Osteocyte (in vitro differentiated cells): ENCODE results near the gene PNRC1. TPM values are rescaled to one million over a fixed set of nuclear protein-coding genes. Genes with fewer than 3 reads are reported as not detected.
A peak's percentile ranks its signal among the peaks of the same experiment; 100 is the strongest.
"Not testable (repeated sequence)": the region's sequence is repeated elsewhere in the genome, so short reads cannot be mapped to it uniquely, and the experiment has no call there.

Experiments
- DNase-seq: peaks from one replicate; pipeline ENCODE4 v3.0.0; 2021; ENCODE audit warnings: mixed read lengths; ENCODE audit not compliant: unreplicated experiment; ENCODE audit errors: extremely low spot score
- H3K27ac Mint-ChIP-seq: one replicate; pipeline ENCODE4 v1.8.0; 2021; ENCODE audit warnings: mild to moderate bottlenecking, mixed read lengths; ENCODE audit not compliant: unreplicated experiment
- H3K27me3 Mint-ChIP-seq: one replicate; pipeline ENCODE4 v1.8.0; 2021; ENCODE audit warnings: mixed read lengths; ENCODE audit not compliant: unreplicated experiment
- H3K36me3 Mint-ChIP-seq: one replicate; pipeline ENCODE4 v1.8.0; 2021; ENCODE audit warnings: mixed read lengths; ENCODE audit not compliant: unreplicated experiment
- H3K4me1 Mint-ChIP-seq: one replicate; pipeline ENCODE4 v1.8.0; 2021; ENCODE audit warnings: mixed read lengths; ENCODE audit not compliant: unreplicated experiment
- H3K4me3 Mint-ChIP-seq: one replicate; pipeline ENCODE4 v1.8.0; 2021; ENCODE audit warnings: mild to moderate bottlenecking, moderate library complexity, mixed read lengths; ENCODE audit not compliant: unreplicated experiment
- H3K9me3 Mint-ChIP-seq: one replicate; pipeline ENCODE4 v1.8.0; 2021; ENCODE audit warnings: mixed read lengths; ENCODE audit not compliant: unreplicated experiment
- CTCF ChIP-seq: fragments of 200-600 bp; sonication (generic); IDR thresholded peaks from 2 replicates; pipeline ENCODE4 v1.5.0; 2021; ENCODE audit warnings: antibody characterized with exemption, mild to moderate bottlenecking, moderate library complexity
- total RNA-seq: library from RNA; stranded (reverse); gene quantifications from 2 replicates; pipeline ENCODE4 v1.2.1, GENCODE V29; 2021

PNRC1 gene
- total RNA-seq, 1 donor from 2014 or later, result 160 TPM

DNA sequence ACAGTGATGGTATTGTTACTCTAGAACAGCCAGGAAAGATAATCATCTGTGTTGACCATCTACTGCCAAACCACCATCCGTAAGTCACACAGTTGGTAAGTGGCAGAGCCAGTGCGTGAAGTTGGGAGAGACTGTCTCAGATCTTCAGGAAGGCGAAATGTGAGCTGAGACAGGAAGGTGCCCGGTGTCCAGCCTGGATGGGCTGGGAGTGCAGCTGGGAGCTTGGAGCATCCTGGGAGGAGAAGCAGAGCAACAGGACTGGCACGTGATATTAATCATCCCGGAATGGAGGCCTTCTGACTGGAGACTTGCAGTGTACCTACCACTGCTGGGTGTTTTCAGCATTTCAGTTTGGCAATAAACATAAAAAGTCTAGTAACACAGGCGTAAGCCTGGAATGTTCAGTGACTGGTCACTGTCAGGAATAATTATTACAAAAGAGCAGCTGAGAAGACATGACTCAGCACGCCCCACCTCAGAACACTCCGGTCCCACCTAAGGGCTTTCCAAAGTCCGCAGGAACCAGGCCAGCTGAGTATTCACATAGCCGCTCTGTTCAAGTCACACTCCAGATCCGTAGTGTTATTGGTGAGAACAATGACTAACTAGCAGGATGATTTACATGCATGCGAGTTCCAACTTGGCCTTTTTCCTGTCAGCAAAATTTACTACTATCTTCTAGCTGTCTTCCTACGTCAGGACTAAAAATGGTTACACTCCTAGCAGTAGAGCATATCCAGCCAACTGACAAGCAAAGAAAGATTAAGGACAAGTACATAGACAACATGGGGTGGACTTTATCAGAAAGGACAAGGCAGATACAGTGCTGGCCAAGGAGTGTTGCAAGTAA, 45.1 kb upstream of the PNRC1 start:
- H3K9me3 Mint-ChIP-seq, result peaks cover 7% of the 10 kb centered on the region
- no peak for DNase-seq
- no peaks in the 10 kb centered on the region for H3K36me3 Mint-ChIP-seq
- no peaks in the 10 kb centered on the region for H3K27me3 Mint-ChIP-seq
- H3K27ac Mint-ChIP-seq, result peak overlapping the region; percentile 74
- H3K4me1 Mint-ChIP-seq, result no peaks in the 10 kb centered on the region
- H3K4me3 Mint-ChIP-seq, result no peak overlapping the region
- TF ChIP-seq CTCF, result no peak

DNA sequence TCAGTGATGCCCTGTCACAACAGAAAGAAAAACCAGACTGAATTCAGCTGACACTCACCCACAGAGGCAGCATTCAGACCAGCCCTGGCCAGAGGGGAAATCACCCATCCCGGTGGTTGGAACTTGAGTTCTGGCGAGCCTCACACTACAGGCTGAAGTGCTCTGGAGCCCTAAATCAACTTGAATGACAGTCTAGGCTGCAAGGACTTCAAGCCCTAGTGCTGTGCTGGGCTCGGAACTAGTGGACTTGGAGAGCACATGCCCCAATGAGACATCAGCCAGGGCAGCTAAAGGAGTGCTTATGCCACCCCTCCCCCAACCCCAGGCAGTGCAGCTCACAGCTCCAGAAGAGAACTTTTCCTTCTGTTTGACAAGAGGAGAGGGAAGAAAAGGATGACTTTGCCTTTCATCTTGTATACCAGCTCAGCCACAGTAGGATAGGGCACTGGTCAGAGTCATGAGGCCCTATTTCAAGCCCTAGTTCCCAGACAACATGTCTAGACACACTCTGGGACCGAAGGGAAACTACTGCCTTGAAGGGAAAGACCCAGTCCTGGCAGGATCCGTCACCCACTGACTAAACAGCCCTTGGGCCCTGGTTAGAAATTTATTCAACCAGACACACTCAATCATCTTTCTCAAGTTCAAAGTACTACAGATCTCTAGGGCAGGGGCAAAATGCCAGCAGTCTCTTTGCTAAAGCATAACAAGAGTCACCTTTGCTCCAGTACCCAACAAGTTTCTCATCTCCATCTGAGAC, 43.2 kb upstream of the PNRC1 start:
- Mint-ChIP-seq H3K36me3 (no peaks in the 10 kb centered on the region), H3K27me3 (no peaks in the 10 kb centered on the region), H3K27ac (no peak overlapping the region), H3K4me3 (no peak overlapping the region), H3K9me3 (peaks cover 7% of the 10 kb centered on the region), H3K4me1 (no peaks in the 10 kb centered on the region)
- DNase-seq, result no peak
- TF ChIP-seq CTCF, result no peak

- not testable (repeated sequence) for H3K27ac Mint-ChIP-seq, H3K4me3 Mint-ChIP-seq, H3K27me3 Mint-ChIP-seq, H3K36me3 Mint-ChIP-seq, DNase-seq, H3K9me3 Mint-ChIP-seq, H3K4me1 Mint-ChIP-seq
Observed at GRCh38 chr6:89037901-89038293, 42.7 kb upstream of the PNRC1 start.

DNA sequence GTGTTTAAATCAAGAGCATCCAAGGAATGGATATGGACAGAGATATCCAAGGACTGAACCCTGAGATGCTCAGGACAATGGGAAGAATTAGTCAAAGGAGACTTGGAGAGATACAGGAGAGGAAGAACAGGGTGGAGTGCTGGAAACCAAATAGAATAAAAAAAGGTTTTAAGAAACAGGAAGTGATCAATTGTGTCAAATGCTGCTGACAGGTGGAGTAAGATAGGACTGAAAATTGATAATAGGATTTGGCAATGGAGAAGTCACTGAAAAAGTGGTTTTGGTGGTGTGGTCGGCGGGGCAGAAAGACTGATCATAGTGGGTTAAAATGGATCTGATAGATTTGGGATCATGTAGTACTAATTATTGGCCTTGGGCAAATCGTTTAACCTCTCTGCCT, 37.9 kb upstream of the PNRC1 start:
- TF ChIP-seq CTCF, result no peak
- H3K27me3 Mint-ChIP-seq, result no peaks in the 10 kb centered on the region
- peaks cover 7% of the 10 kb centered on the region for H3K9me3 Mint-ChIP-seq
- no peak overlapping the region for H3K27ac Mint-ChIP-seq
- H3K36me3 Mint-ChIP-seq, result no peaks in the 10 kb centered on the region
- no peaks in the 10 kb centered on the region for H3K4me1 Mint-ChIP-seq
- no peak overlapping the region for H3K4me3 Mint-ChIP-seq
- DNase-seq, result no peak

- Mint-ChIP-seq H3K27me3 (peaks cover 1% of the 10 kb centered on the region), H3K27ac (no peak overlapping the region), H3K4me1 (peaks cover 4% of the 10 kb centered on the region), H3K9me3 (no peaks in the 10 kb centered on the region), H3K36me3 (no peaks in the 10 kb centered on the region), H3K4me3 (no peak overlapping the region)
- no peak for TF ChIP-seq CTCF
- no peak for DNase-seq
Observed at GRCh38 chr6:89044328-89045010, 36.1 kb upstream of the PNRC1 start.
